Neural crest cell (in vitro differentiated cells): ENCODE measurements around the gene IL36A. TPM values are rescaled to one million over a fixed set of nuclear protein-coding genes. Genes with fewer than 3 reads are reported as not detected.

ENCODE experiments used
- DNase-seq: peaks from one replicate; pipeline ENCODE4 v3.0.0; 2021; ENCODE audit warnings: low read depth, mixed read lengths, low spot score
- H3K27ac Mint-ChIP-seq: one replicate; pipeline ENCODE4 v1.8.0; 2021; ENCODE audit warnings: mild to moderate bottlenecking, mixed read lengths; ENCODE audit not compliant: unreplicated experiment
- H3K27me3 Mint-ChIP-seq: 2 replicates; pipeline ENCODE4 v1.8.0; 2021; ENCODE audit warnings: low read depth, mild to moderate bottlenecking, mixed read lengths
- H3K36me3 Mint-ChIP-seq: 2 replicates; pipeline ENCODE4 v1.8.0; 2021; ENCODE audit warnings: low read depth, mild to moderate bottlenecking, mixed read lengths
- H3K4me1 Mint-ChIP-seq: 2 replicates; pipeline ENCODE4 v1.8.0; 2021; ENCODE audit warnings: mixed read lengths
- H3K4me3 Mint-ChIP-seq: one replicate; pipeline ENCODE4 v1.8.0; 2021; ENCODE audit warnings: mild to moderate bottlenecking, mixed read lengths
- H3K9me3 Mint-ChIP-seq: 2 replicates; pipeline ENCODE4 v1.8.0; 2021; ENCODE audit warnings: mixed read lengths
- CTCF ChIP-seq: fragments of 200-600 bp; sonication (generic); conservative IDR thresholded peaks from 2 replicates; pipeline ENCODE4 v1.5.0; 2021; ENCODE audit warnings: antibody characterized with exemption, mild to moderate bottlenecking
- total RNA-seq: library from RNA; stranded (reverse); gene quantifications from 2 replicates; pipeline ENCODE4 v1.2.1, GENCODE V29; 2021

The IL36A gene
- total RNA-seq, 1 donor from 2014 or later: not detected

- no peak overlapping the region for H3K27ac Mint-ChIP-seq
- no peaks in the 10 kb centered on the region for H3K4me1 Mint-ChIP-seq
These were observed 42.7 kb upstream of the IL36A start for GRCh38 chr2:112962308-112963175.

GRCh38 chr2:112967023-112967422 is 38.2 kb upstream of the IL36A start:
- Mint-ChIP-seq H3K27me3 (peaks cover 26% of the 10 kb centered on the region), H3K36me3 (no peaks in the 10 kb centered on the region)
- TF ChIP-seq CTCF: no peak

More at GRCh38 chr2:112962308-112963175, 42.7 kb upstream of the IL36A start:
- no peak for TF ChIP-seq CTCF
- DNase-seq: no peak
- Mint-ChIP-seq H3K4me3 (no peak overlapping the region), H3K27me3 (no peaks in the 10 kb centered on the region), H3K36me3 (no peaks in the 10 kb centered on the region), H3K9me3 (no peaks in the 10 kb centered on the region)

DNA sequence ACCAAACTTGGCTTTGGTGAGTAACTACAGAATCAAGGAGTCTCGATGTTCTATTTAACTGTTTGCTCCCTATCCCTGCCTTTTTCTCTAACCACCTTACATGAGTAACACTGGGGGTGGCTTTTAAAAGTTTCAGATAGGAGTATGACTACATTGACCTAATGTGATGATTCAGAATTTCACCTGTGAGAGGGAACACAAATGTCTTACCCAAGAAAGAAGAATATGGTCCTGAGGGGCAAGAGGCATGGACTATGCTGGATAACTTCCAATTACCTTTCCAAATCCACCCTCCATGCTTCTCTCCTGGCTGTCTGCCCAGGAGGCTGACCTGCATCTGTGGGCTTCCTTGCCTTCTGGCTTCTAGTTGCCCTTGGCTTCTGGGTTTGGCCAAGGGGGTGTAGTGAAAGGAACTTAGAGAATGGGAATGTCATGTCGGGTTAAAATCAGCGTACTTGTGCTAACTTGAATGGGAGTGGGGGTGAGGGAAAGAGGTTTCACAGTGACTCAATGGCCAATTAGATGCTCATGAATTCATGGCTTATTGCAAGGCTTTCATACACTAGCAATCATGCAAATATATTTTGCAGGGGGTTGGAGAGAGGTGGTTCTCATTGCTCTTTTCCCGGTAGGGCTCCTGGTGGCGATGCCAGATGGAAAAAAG is 32.7 kb upstream of the IL36A start:
- no peak for TF ChIP-seq CTCF
- Mint-ChIP-seq H3K9me3 (no peaks in the 10 kb centered on the region), H3K4me1 (no peaks in the 10 kb centered on the region), H3K4me3 (no peak overlapping the region), H3K27me3 (peaks cover 58% of the 10 kb centered on the region), H3K27ac (no peak overlapping the region), H3K36me3 (no peaks in the 10 kb centered on the region)
- no peak for DNase-seq

More at GRCh38 chr2:112967023-112967422, 38.2 kb upstream of the IL36A start:
- no peak for DNase-seq
- H3K27ac Mint-ChIP-seq: no peak overlapping the region
- H3K9me3 Mint-ChIP-seq: no peaks in the 10 kb centered on the region
- H3K4me3 Mint-ChIP-seq: no peak overlapping the region
- no peaks in the 10 kb centered on the region for H3K4me1 Mint-ChIP-seq

- no peak overlapping the region for H3K4me3 Mint-ChIP-seq
- no peak for DNase-seq
- no peaks in the 10 kb centered on the region for H3K4me1 Mint-ChIP-seq
- peaks cover 60% of the 10 kb centered on the region for H3K27me3 Mint-ChIP-seq
- no peak for TF ChIP-seq CTCF
- H3K36me3 Mint-ChIP-seq: no peaks in the 10 kb centered on the region
- no peaks in the 10 kb centered on the region for H3K9me3 Mint-ChIP-seq
- no peak overlapping the region for H3K27ac Mint-ChIP-seq
These were observed 32.1 kb upstream of the IL36A start for GRCh38 chr2:112973156-112973555.

DNA sequence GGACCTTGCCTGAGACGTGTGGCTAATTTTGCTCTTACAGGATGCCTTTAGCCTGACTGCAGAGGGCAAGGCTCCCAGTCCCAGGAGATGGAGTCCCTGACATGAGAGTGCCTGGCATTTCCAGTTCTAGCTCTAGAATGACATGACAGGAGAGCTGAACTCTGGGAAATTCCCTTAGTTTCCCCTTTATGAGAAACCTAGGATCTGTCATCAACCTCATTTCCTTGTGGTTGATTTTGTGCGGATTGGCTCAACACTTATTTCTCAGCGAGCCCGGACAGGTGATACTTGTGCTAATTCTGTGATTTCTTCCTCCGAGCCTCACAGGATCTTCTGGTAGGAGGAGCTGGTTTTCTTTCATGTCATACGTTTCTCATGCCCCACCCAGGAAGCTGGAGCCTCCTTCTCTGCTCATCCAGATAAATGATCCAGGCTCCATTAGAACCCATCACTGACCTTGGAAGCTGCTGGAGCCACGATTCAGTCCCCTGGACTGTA is 27.7 kb upstream of the IL36A start, which contains the start of gene IL36G:
IL36G (plus strand) TSS at position 448 of the 498 bp plus-strand sequence. CDS start 633 bp downstream, outside the sequence.
- TF ChIP-seq CTCF: no peak
- Mint-ChIP-seq H3K27ac (no peak within 1 kb of the TSS), H3K27me3 (peaks cover 37% of the 10 kb centered on the region), H3K4me1 (no peaks in the 10 kb centered on the region), H3K36me3 (no peaks in the 10 kb centered on the region), H3K9me3 (no peaks in the 10 kb centered on the region), H3K4me3 (no peak within 1 kb of the TSS)
- no peak for DNase-seq
